Measurements from ENCODE around the gene SLC2A5.

Gene SLC2A5

DNA sequence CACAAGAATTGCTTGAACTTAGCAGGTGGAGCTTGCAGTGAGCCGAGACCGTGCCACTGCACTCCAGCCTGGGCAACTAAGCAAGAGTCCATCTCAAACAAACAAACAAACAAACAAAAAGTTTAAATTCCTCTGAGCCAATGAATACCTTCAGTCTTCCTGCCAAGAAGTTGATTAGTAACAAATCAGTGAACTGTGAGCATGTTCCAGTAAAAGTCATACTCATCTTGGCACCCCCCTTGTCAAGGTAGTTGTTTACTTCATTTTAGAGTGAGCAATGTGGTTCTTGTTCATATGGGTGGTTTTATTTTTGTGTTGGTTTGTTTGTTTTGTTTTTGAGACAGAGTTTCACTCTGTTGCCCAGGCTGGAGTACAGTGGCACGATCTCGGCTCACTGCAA is 25.2 kb downstream of the SLC2A5 start:
- Histone ChIP-seq H3K27me3 (ENCODE audit: insufficient read depth, poor library complexity, severe bottlenecking) (no peaks in the 10 kb centered on the region), H3K4me3 (replicated peaks; ENCODE audit: insufficient read depth, low read length) (no peak overlapping the region), H3K27ac (replicated peaks) (no peak overlapping the region)
- TF ChIP-seq CTCF (IDR thresholded peaks at IDR 0.05; ENCODE audit: insufficient read depth, low read length) (no peak), REST (IDR thresholded peaks at IDR 0.05; ENCODE audit: insufficient replicate concordance, low read depth) (no peak), SPI1 (IDR thresholded peaks at IDR 0.05; ENCODE audit: borderline replicate concordance, low read depth) (no peak), GABPA (IDR thresholded peaks at IDR 0.05; ENCODE audit: low read depth) (no peak)
- DNase-seq (ENCODE audit: low read depth in 1 of 2, low spot score in 1 of 2) = no peak

- Histone ChIP-seq H3K27ac (replicated peaks) (no peak overlapping the region), H3K27me3 (ENCODE audit: insufficient read depth, poor library complexity, severe bottlenecking) (no peaks in the 10 kb centered on the region)
Measured at GRCh38 chr1:9042272-9042671, 27.2 kb downstream of the SLC2A5 start.

More at GRCh38 chr1:9042272-9042671, 27.2 kb downstream of the SLC2A5 start:
- H3K4me3 ChIP-seq (replicated peaks; ENCODE audit: insufficient read depth, low read length) = no peak overlapping the region
- TF ChIP-seq GABPA (IDR thresholded peaks at IDR 0.05; ENCODE audit: low read depth) (no peak), CTCF (IDR thresholded peaks at IDR 0.05; ENCODE audit: insufficient read depth, low read length) (no peak), REST (IDR thresholded peaks at IDR 0.05; ENCODE audit: insufficient replicate concordance, low read depth) (no peak), POLR2AphosphoS5 (IDR thresholded peaks at IDR 0.05; ENCODE audit: low read depth) (no peak), SPI1 (IDR thresholded peaks at IDR 0.05; ENCODE audit: borderline replicate concordance, low read depth) (no peak)
- no peak for DNase-seq (ENCODE audit: low read depth in 1 of 2, low spot score in 1 of 2)

All from HL-60 (cell line).